SK-N-MC (cell line): Measurements from ENCODE around the gene PRAME.

Source experiments
- EZH2 ChIP-seq: fragments of 200-600 bp; sonication (generic); IDR thresholded peaks from one replicate; pipeline ENCODE4 v1.6.1; 2017; ENCODE audit warnings: antibody characterized with exemption
- FOXP2 ChIP-seq: optimal IDR thresholded peaks from 2 replicates; pipeline ENCODE3; 2011; ENCODE audit warnings: mild to moderate bottlenecking, moderate library complexity; ENCODE audit not compliant: insufficient read depth; ENCODE audit errors: extremely low read length, control extremely low read depth
- POLR2AphosphoS5 ChIP-seq: IDR thresholded peaks from 2 replicates; pipeline ENCODE4 v1.6.1; 2012; ENCODE audit warnings: mild to moderate bottlenecking, low read depth, low read length, borderline replicate concordance

GRCh38 chr22:22515890-22516289, 43.2 kb downstream of the PRAME start:
- TF ChIP-seq EZH2 (no peak), POLR2AphosphoS5 (no peak), FOXP2 (no peak)
